HepG2 (cell line): ENCODE data around the gene ZDHHC14. TPM values are rescaled to one million over a fixed set of nuclear protein-coding genes. Genes with fewer than 3 reads are reported as not detected.
A peak's percentile ranks its signal among the peaks of the same experiment; 100 is the strongest.

ENCODE experiments used
- CCAR2 ChIP-seq: fragments of 200-400 bp; formaldehyde crosslinking; optimal IDR thresholded peaks from 2 replicates; pipeline ENCODE3; 2018; ENCODE audit warnings: low read depth, mild to moderate bottlenecking, low read length, moderate library complexity
- CHCHD3 ChIP-seq: sonication (generic); formaldehyde crosslinking; IDR thresholded peaks from 2 replicates; pipeline ENCODE4 v1.8.0; 2022; ENCODE audit warnings: mild to moderate bottlenecking, missing genetic modification reagents, moderate library complexity
- HMG20B ChIP-seq: conservative IDR thresholded peaks from 2 replicates; pipeline ENCODE4 v1.6.1; 2016; ENCODE audit warnings: missing genetic modification reagents, missing compliant biosample characterization
- NR0B2 ChIP-seq: sonication (generic); formaldehyde crosslinking; IDR thresholded peaks from 2 replicates; pipeline ENCODE4 v1.4.0; 2020; ENCODE audit warnings: mild to moderate bottlenecking, missing genetic modification reagents
- REXO4 ChIP-seq: sonication (generic); formaldehyde crosslinking; IDR thresholded peaks from 2 replicates; pipeline ENCODE4 v1.8.0; 2022; ENCODE audit warnings: missing genetic modification reagents, mild to moderate bottlenecking, borderline replicate concordance
- SNAPC4 ChIP-seq: sonication (generic); formaldehyde crosslinking; IDR thresholded peaks from 2 replicates; pipeline ENCODE4 v1.4.0; 2020; ENCODE audit warnings: mild to moderate bottlenecking, missing genetic modification reagents
- ZBTB10 ChIP-seq: sonication (generic); formaldehyde crosslinking; IDR thresholded peaks from 2 replicates; pipeline ENCODE4 v1.4.0; 2020; ENCODE audit warnings: missing genetic modification reagents, borderline replicate concordance
- ZC3H13 ChIP-seq: sonication (generic); formaldehyde crosslinking; IDR thresholded peaks from 2 replicates; pipeline ENCODE4 v1.8.1; 2023; ENCODE audit warnings: mild to moderate bottlenecking, missing genetic modification reagents, moderate library complexity
- ZFP91 ChIP-seq: sonication (generic); formaldehyde crosslinking; IDR thresholded peaks from 2 replicates; pipeline ENCODE4 v1.9.0; 2022; ENCODE audit warnings: missing genetic modification reagents, mild to moderate bottlenecking, borderline replicate concordance
- ZNF207 ChIP-seq: fragments of 450-650 bp; IDR thresholded peaks from 2 replicates; pipeline ENCODE4 v1.6.1; 2016; ENCODE audit warnings: antibody characterized with exemption, borderline replicate concordance
- ZNF234 ChIP-seq: sonication (generic); formaldehyde crosslinking; conservative IDR thresholded peaks from 2 replicates; pipeline ENCODE4 v1.5.1; 2020; ENCODE audit warnings: mild to moderate bottlenecking, missing genetic modification reagents
- ZNF512 ChIP-seq: sonication (generic); formaldehyde crosslinking; IDR thresholded peaks from 2 replicates; pipeline ENCODE4 v1.4.0; 2020; ENCODE audit warnings: mild to moderate bottlenecking, missing genetic modification reagents
- ZNF605 ChIP-seq: sonication (generic); formaldehyde crosslinking; IDR thresholded peaks from 2 replicates; pipeline ENCODE4 v1.8.0; 2022; ENCODE audit warnings: mild to moderate bottlenecking, missing genetic modification reagents
- polyA plus RNA-seq, 8 experiments: library from polyadenylated mRNA; depleted of rRNA in 3 of 8; stranded (reverse) in 7 of 8; unstranded in 1 of 8; fragments of >200 nt; fragmentation: Illumina TruSeq in 4 of 8; extraction: Trizol in 4 of 8; gene quantifications; 2 replicates each; pipeline versions ENCODE4 v1.2.1 to v1.2.3, GENCODE V29; 2011 to 2016; ENCODE audit warnings: low read depth in 4 of 8, missing spikeins in 1 of 8, mixed read lengths in 1 of 8; ENCODE audit not compliant: insufficient read depth in 1 of 8
- total RNA-seq, 5 experiments: library from RNA; depleted of rRNA; stranded (reverse); fragments of >200 nt; fragmentation: Illumina TruSeq; extraction: Trizol; gene quantifications; 2 replicates each; pipeline ENCODE4 v1.2.3, GENCODE V29; 2016; ENCODE audit warnings: low read depth in 1 of 5

The ZDHHC14 gene
- total and polyA plus RNA-seq, 2 of the 13 experiments (the other 11 are each of a cell fraction or from before 2014, with no cell fraction given) = 3.7 to 9.5 TPM

GRCh38 chr6:157531169-157531985 is 150.4 kb downstream of the ZDHHC14 start (continued):
- TF ChIP-seq SNAPC4 (CRISPR knock-in tag) (peak; percentile 90), ZBTB10 (peak; percentile 92; the same call in 1 of the 2 replicates), CCAR2 (peak; percentile 73), ZFP91 (peak; percentile 97), CHCHD3 (CRISPR knock-in tag) (no peak), HMG20B (peak; percentile 96), ZNF207 (no peak), REXO4 (CRISPR knock-in tag) (0 out of 2 replicates have a peak, but pooled peaks have one; percentile 74), ZC3H13 (CRISPR knock-in tag) (peak; percentile 76), ZNF234 (no peak), ZNF605 (peak; percentile 98), NR0B2 (CRISPR knock-in tag) (peak; percentile 92), ZNF512 (CRISPR knock-in tag) (0 out of 2 replicates have a peak, but pooled peaks have one; percentile 5)
